Activated naive CD8-positive, alpha-beta T cell treated with anti-CD3 and anti-CD28 coated beads, Interleukin-2, amount 50 U/mL, for 24 hours (primary cell): ENCODE results near the gene MYMX.
"Not testable (repeated sequence)": the region's sequence is repeated elsewhere in the genome, so short reads cannot be mapped to it uniquely, and the experiment has no call there.

Experiments used
- ATAC-seq: fragments of 150-1000 bp; cut with Tn5 transposase; one replicate; pipeline ENCODE4 v1.10.0; 2021
- DNase-seq: peaks from one replicate; pipeline ENCODE4 v3.0.0; 2021
- H3K27ac Mint-ChIP-seq: one replicate; pipeline ENCODE4 v1.8.0; 2021; ENCODE audit warnings: mild to moderate bottlenecking, mixed read lengths
- H3K27me3 Mint-ChIP-seq: one replicate; pipeline ENCODE4 v1.8.0; 2021; ENCODE audit warnings: mixed read lengths
- H3K36me3 Mint-ChIP-seq: one replicate; pipeline ENCODE4 v1.8.0; 2021; ENCODE audit warnings: low read depth, mixed read lengths
- H3K4me1 Mint-ChIP-seq: one replicate; pipeline ENCODE4 v1.8.0; 2021; ENCODE audit warnings: mixed read lengths
- H3K4me3 Mint-ChIP-seq: one replicate; pipeline ENCODE4 v1.8.0; 2021; ENCODE audit warnings: mild to moderate bottlenecking, moderate library complexity, mixed read lengths
- H3K9me3 Mint-ChIP-seq: one replicate; pipeline ENCODE4 v1.8.0; 2021; ENCODE audit warnings: mixed read lengths

MYMX gene

DNA sequence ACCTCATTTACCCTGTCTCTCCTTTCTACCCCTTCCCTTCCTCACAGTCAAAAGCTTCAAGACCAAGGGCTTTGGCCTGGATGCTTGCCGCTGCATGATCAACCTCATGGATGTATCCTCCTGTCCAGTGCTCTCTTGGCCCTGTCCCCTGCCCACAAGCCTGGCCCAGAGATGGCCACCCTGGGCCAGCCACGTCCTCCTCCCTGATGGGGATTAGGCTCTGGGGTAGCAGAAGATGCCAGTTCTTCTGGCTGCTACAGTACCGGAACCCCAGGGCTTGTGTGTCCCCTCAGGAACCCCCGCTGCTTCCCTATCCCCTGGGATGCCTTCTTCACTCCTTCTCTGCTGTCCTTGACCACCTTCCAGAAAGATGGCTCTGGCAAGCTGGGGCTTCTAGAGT lies 35.8 kb upstream of the MYMX start:
- Mint-ChIP-seq H3K9me3 (no peaks in the 10 kb centered on the region), H3K27me3 (peaks cover 1% of the 10 kb centered on the region), H3K4me3 (no peak overlapping the region), H3K4me1 (peaks cover 17% of the 10 kb centered on the region), H3K27ac (no peak overlapping the region), H3K36me3 (no peaks in the 10 kb centered on the region)
- ATAC-seq (no peak), DNase-seq (no peak)

DNA sequence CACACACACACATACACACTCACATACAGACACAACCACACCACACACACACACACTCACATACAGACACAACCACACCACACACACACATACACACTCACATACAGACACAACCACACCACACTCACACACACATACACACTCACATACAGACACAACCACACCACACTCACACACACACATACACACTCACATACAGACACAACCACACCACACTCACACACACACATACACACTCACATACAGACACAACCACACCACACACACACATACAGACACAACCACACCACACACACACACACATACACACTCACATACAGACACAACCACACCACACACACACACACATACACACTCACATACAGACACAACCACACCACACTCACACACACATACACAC lies 34.9 kb upstream of the MYMX start:
- ATAC-seq, H3K4me3 Mint-ChIP-seq, H3K36me3 Mint-ChIP-seq, DNase-seq, H3K27me3 Mint-ChIP-seq, H3K27ac Mint-ChIP-seq, H3K9me3 Mint-ChIP-seq: not testable (repeated sequence)
- peaks cover 17% of the 10 kb centered on the region for H3K4me1 Mint-ChIP-seq

DNA sequence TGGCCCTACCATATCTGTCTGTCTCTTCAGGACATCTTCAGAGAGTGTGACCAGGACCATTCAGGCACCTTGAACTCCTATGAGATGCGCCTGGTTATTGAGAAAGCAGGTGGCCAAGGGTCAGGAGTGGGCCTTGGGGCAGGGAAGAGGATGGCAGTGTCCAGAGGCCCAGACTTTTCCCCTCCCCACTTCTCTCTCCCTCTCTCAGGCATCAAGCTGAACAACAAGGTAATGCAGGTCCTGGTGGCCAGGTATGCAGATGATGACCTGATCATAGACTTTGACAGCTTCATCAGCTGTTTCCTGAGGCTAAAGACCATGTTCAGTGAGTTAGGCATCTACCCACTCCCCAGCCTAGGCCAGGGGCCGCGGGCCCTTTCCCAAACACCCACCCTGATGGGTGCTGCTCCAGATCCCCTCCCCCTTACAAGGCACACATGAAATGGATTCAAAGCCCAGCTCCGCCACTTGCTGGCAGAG lies 33.8 kb upstream of the MYMX start:
- Mint-ChIP-seq H3K27me3 (peaks cover 5% of the 10 kb centered on the region), H3K36me3 (no peaks in the 10 kb centered on the region), H3K4me1 (peaks cover 7% of the 10 kb centered on the region), H3K4me3 (no peak overlapping the region), H3K27ac (no peak overlapping the region), H3K9me3 (no peaks in the 10 kb centered on the region)
- no peak for DNase-seq
- ATAC-seq, result no peak

- H3K27me3 Mint-ChIP-seq, result peaks cover 5% of the 10 kb centered on the region
- peaks cover 7% of the 10 kb centered on the region for H3K4me1 Mint-ChIP-seq
- ATAC-seq, result no peak
- no peaks in the 10 kb centered on the region for H3K9me3 Mint-ChIP-seq
- no peak overlapping the region for H3K27ac Mint-ChIP-seq
- DNase-seq, result no peak
- no peaks in the 10 kb centered on the region for H3K36me3 Mint-ChIP-seq
- H3K4me3 Mint-ChIP-seq, result no peak overlapping the region
Observed at GRCh38 chr6:44183783-44184182, 32.9 kb upstream of the MYMX start.

DNA sequence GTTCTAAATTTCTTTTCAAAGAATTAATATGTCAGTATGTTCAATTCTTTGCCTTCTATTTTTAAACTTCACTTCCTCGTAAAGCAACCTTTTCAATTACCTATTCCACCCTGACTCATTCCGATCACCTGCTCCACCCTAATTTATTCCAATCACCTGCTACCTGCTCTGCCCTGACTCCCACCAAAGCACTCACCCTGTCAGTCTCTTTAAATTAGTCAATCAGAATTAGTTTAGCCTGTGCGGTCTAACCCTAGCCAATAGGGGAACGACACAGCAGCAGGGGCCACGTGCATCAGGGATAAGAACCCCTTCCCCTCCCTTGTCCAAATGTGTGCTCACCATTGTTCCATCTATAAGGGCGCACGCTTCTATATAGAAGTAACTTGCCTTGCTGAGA lies 31.4 kb upstream of the MYMX start:
- not testable (repeated sequence) for H3K27ac Mint-ChIP-seq, H3K9me3 Mint-ChIP-seq, H3K4me3 Mint-ChIP-seq, DNase-seq, H3K36me3 Mint-ChIP-seq, ATAC-seq
- peaks cover 10% of the 10 kb centered on the region for H3K27me3 Mint-ChIP-seq
- H3K4me1 Mint-ChIP-seq, result peaks cover 13% of the 10 kb centered on the region

- H3K4me1 Mint-ChIP-seq, result peaks cover 13% of the 10 kb centered on the region
- ATAC-seq (peak; percentile 17), DNase-seq (no peak)
- H3K27me3 Mint-ChIP-seq, result peaks cover 10% of the 10 kb centered on the region
- H3K27ac Mint-ChIP-seq, result peak overlapping the region; percentile 50
- H3K36me3 Mint-ChIP-seq, result no peaks in the 10 kb centered on the region
- no peak overlapping the region for H3K4me3 Mint-ChIP-seq
- H3K9me3 Mint-ChIP-seq, result no peaks in the 10 kb centered on the region
Observed at GRCh38 chr6:44185953-44186634, 30.6 kb upstream of the MYMX start.

- peaks cover 15% of the 10 kb centered on the region for H3K4me1 Mint-ChIP-seq
- H3K27me3 Mint-ChIP-seq, result peaks cover 10% of the 10 kb centered on the region
- no peak overlapping the region for H3K4me3 Mint-ChIP-seq
- H3K36me3 Mint-ChIP-seq, result no peaks in the 10 kb centered on the region
- no peak overlapping the region for H3K27ac Mint-ChIP-seq
- DNase-seq (no peak), ATAC-seq (no peak)
- H3K9me3 Mint-ChIP-seq, result no peaks in the 10 kb centered on the region
Observed at GRCh38 chr6:44186635-44187025, 30.1 kb upstream of the MYMX start.

GRCh38 chr6:44188819-44189218 lies 27.9 kb upstream of the MYMX start:
- DNase-seq (no peak), ATAC-seq (no peak)
- H3K36me3 Mint-ChIP-seq, result no peaks in the 10 kb centered on the region
- peaks cover 14% of the 10 kb centered on the region for H3K27me3 Mint-ChIP-seq
- H3K27ac Mint-ChIP-seq, result no peak overlapping the region
- H3K4me1 Mint-ChIP-seq, result peaks cover 19% of the 10 kb centered on the region
- no peaks in the 10 kb centered on the region for H3K9me3 Mint-ChIP-seq
- no peak overlapping the region for H3K4me3 Mint-ChIP-seq

GRCh38 chr6:44189257-44189656 lies 27.5 kb upstream of the MYMX start:
- ATAC-seq (peak; percentile 17), DNase-seq (no peak)
- Mint-ChIP-seq H3K4me1 (peaks cover 19% of the 10 kb centered on the region), H3K9me3 (no peaks in the 10 kb centered on the region), H3K27me3 (peaks cover 14% of the 10 kb centered on the region), H3K36me3 (no peaks in the 10 kb centered on the region), H3K4me3 (no peak overlapping the region), H3K27ac (no peak overlapping the region)

GRCh38 chr6:44190715-44191114 lies 26.0 kb upstream of the MYMX start:
- Mint-ChIP-seq H3K4me1 (peaks cover 19% of the 10 kb centered on the region), H3K27me3 (peaks cover 14% of the 10 kb centered on the region), H3K36me3 (no peaks in the 10 kb centered on the region), H3K27ac (no peak overlapping the region), H3K4me3 (no peak overlapping the region), H3K9me3 (no peaks in the 10 kb centered on the region)
- peak; percentile 79 for ATAC-seq
- no peak for DNase-seq

DNA sequence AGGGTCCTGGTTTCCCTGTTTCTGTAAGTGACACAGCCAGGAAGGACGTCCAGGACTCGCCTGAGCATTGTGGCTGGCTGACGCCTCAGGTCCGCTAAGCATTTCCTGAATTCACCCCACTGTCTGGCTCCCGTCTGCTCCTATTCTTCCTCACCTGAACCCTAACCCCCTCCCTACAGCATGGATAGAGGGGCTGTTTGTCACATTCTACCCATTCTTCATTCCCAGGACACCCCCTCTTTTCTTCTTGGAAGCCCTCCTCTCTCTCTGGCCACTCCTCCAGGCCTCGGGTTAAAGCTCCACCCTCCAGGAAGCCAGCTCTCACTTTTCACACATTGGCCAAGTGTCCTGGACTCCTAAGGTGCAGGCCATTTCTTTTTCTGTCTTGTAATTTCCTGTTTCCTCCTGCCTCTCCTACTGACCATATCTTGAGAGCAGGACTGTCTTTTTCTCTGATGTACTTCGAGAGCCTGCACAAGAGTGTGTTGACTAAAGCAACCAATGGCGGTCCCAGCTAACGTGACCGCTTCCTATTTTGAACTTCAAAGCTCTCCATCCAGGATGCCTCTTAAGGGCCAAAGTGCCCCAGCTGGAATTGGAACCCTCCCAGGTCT lies 24.2 kb upstream of the MYMX start:
- ATAC-seq (no peak), DNase-seq (no peak)
- H3K4me3 Mint-ChIP-seq, result no peak overlapping the region

GRCh38 chr6:44193307-44193910 lies 23.3 kb upstream of the MYMX start:
- no peak for DNase-seq
- Mint-ChIP-seq H3K4me3 (no peak overlapping the region), H3K9me3 (no peaks in the 10 kb centered on the region), H3K36me3 (no peaks in the 10 kb centered on the region), H3K27me3 (peaks cover 9% of the 10 kb centered on the region), H3K4me1 (peaks cover 12% of the 10 kb centered on the region), H3K27ac (no peak overlapping the region)
- ATAC-seq, result no peak

More for the DNA sequence above, 24.2 kb upstream of the MYMX start:
- Mint-ChIP-seq H3K27ac (no peak overlapping the region), H3K36me3 (no peaks in the 10 kb centered on the region), H3K4me1 (peaks cover 12% of the 10 kb centered on the region), H3K9me3 (no peaks in the 10 kb centered on the region), H3K27me3 (peaks cover 9% of the 10 kb centered on the region)

DNA sequence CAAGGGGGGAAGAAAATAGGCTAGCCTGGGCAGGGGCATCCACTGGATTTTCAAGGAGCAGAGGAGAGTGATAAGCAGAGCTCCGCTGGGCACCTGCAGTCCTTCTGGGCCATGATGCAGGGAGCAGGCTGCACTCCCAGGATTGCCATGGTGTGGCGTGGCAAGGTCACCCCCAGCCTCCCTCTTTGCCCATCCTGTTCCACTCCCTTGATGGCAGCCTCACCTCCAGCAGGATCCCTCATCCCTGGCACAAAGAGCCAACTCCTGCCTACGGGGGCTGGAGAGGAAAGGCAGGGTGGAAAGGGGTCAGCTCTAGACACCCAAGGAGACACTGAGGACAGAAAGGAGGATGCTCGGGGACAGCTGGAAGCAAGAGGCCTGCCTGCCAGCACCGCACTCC lies 22.4 kb upstream of the MYMX start:
- no peak for DNase-seq
- peaks cover 10% of the 10 kb centered on the region for H3K4me1 Mint-ChIP-seq
- no peak for ATAC-seq
- H3K4me3 Mint-ChIP-seq, result no peak overlapping the region
- no peaks in the 10 kb centered on the region for H3K36me3 Mint-ChIP-seq
- peaks cover 7% of the 10 kb centered on the region for H3K27me3 Mint-ChIP-seq
- no peaks in the 10 kb centered on the region for H3K9me3 Mint-ChIP-seq
- H3K27ac Mint-ChIP-seq, result no peak overlapping the region

DNA sequence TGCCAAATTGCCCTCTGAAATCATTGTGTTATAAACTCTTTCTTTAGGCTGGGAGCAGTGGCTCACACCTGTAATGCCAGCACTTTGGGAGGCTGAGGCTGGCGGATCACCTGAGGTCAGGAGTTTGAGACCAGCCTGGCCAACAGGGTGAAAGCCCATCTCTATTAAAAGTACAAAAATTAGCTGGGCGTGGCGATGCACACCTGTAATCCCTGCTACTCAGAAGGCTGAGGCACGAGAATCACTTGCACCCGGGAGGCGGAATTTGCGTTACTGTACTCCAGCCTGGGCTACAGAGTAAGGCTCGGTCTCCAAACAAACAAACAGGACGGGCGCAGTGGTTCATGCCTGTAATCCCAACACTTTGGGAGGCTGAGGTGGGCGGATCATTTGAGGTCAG lies 20.4 kb upstream of the MYMX start:
- H3K9me3 Mint-ChIP-seq, H3K4me1 Mint-ChIP-seq, DNase-seq, H3K27ac Mint-ChIP-seq, ATAC-seq, H3K4me3 Mint-ChIP-seq, H3K27me3 Mint-ChIP-seq, H3K36me3 Mint-ChIP-seq: not testable (repeated sequence)

DNA sequence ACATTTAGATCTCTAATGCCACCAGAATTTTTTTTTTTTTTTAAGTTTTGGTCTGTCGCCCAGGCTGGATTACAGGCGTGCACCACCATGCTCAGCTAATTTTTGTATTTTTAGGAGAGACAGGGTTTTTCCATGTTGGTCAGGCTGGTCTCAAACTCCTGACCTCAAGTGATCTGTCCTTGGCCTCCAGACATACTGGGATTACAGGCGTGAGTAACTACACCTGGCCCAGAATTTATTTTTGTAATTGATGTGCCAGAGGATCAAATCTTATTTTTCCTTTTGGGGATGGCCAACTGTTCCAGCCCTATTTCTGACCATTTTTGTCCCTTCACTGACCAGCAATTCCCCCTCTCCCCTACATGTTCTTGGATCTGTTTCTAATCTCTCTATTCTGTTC lies 18.0 kb upstream of the MYMX start:
- ATAC-seq, result no peak

More for the DNA sequence above, 18.0 kb upstream of the MYMX start:
- no peaks in the 10 kb centered on the region for H3K9me3 Mint-ChIP-seq
- DNase-seq, result no peak
- H3K27me3 Mint-ChIP-seq, result peaks cover 2% of the 10 kb centered on the region
- H3K4me3 Mint-ChIP-seq, result no peak overlapping the region
- no peaks in the 10 kb centered on the region for H3K36me3 Mint-ChIP-seq
- H3K27ac Mint-ChIP-seq, result no peak overlapping the region
- no peaks in the 10 kb centered on the region for H3K4me1 Mint-ChIP-seq
